WTC11 (cell line): Measurements from ENCODE around the gene SLC44A5.
"Not testable (repeated sequence)": the region's sequence is repeated elsewhere in the genome, so short reads cannot be mapped to it uniquely, and the experiment has no call there.

Experiments used
- ESRRA ChIP-seq: sonication (generic); formaldehyde crosslinking; IDR thresholded peaks from 2 replicates; pipeline ENCODE4 v1.8.1; 2022; ENCODE audit warnings: mild to moderate bottlenecking, missing genetic modification reagents, borderline replicate concordance
- ETV6 ChIP-seq: sonication (generic); formaldehyde crosslinking; IDR thresholded peaks from 2 replicates; pipeline ENCODE4 v1.8.1; 2022; ENCODE audit warnings: mild to moderate bottlenecking, missing genetic modification reagents
- JUN ChIP-seq: sonication (generic); formaldehyde crosslinking; IDR thresholded peaks from 2 replicates; pipeline ENCODE4 v1.8.0; 2023; ENCODE audit warnings: mild to moderate bottlenecking, missing genetic modification reagents
- NR3C1 ChIP-seq: sonication (generic); formaldehyde crosslinking; conservative IDR thresholded peaks from 2 replicates; pipeline ENCODE4 v1.8.1; 2023; ENCODE audit warnings: low read depth, mild to moderate bottlenecking, missing genetic modification reagents
- RELA ChIP-seq: sonication (generic); formaldehyde crosslinking; IDR thresholded peaks from 2 replicates; pipeline ENCODE4 v1.8.1; 2022; ENCODE audit warnings: missing genetic modification reagents, mild to moderate bottlenecking, borderline replicate concordance
- ZNF138 ChIP-seq: sonication (generic); formaldehyde crosslinking; conservative IDR thresholded peaks from 2 replicates; pipeline ENCODE4 v1.8.1; 2022; ENCODE audit warnings: mild to moderate bottlenecking, moderate library complexity, missing genetic modification reagents
- ZNF423 ChIP-seq: fragments of 250-450 bp; sonication (Bioruptor Pico); IDR thresholded peaks from 2 replicates; pipeline ENCODE4 v2.1.2; 2022; ENCODE audit warnings: mild to moderate bottlenecking, moderate library complexity
- TF ChIP-seq, protein P1 (sequence below): fragments of 250-450 bp; sonication (Bioruptor Pico); IDR thresholded peaks from 2 replicates; pipeline ENCODE4 v1.9.0; 2021; ENCODE audit warnings: mild to moderate bottlenecking
- TF ChIP-seq, protein P2 (sequence below): fragments of 200-600 bp; IDR thresholded peaks from 2 replicates; pipeline ENCODE4 v1.8.0; 2022; ENCODE audit warnings: antibody characterized with exemption
- TF ChIP-seq, protein P3 (sequence below): sonication (generic); formaldehyde crosslinking; IDR thresholded peaks from 2 replicates; pipeline ENCODE4 v1.8.1; 2023; ENCODE audit warnings: mild to moderate bottlenecking, missing genetic modification reagents, moderate library complexity
- TF ChIP-seq, protein P4 (sequence below): sonication (generic); formaldehyde crosslinking; IDR thresholded peaks from 2 replicates; pipeline ENCODE4 v1.8.0; 2022; ENCODE audit warnings: mild to moderate bottlenecking, missing genetic modification reagents
- TF ChIP-seq, protein P5 (sequence below): sonication (generic); formaldehyde crosslinking; IDR thresholded peaks from 2 replicates; pipeline ENCODE4 v1.8.0; 2022; ENCODE audit warnings: mild to moderate bottlenecking, missing genetic modification reagents
- TF ChIP-seq, protein P6 (sequence below): sonication (generic); formaldehyde crosslinking; IDR thresholded peaks from 2 replicates; pipeline ENCODE4 v1.8.0; 2023; ENCODE audit warnings: mild to moderate bottlenecking, missing genetic modification reagents
- TF ChIP-seq, protein P7 (sequence below): sonication (generic); formaldehyde crosslinking; IDR thresholded peaks from 2 replicates; pipeline ENCODE4 v1.8.1; 2022; ENCODE audit warnings: mild to moderate bottlenecking, moderate library complexity, missing genetic modification reagents

DNA sequence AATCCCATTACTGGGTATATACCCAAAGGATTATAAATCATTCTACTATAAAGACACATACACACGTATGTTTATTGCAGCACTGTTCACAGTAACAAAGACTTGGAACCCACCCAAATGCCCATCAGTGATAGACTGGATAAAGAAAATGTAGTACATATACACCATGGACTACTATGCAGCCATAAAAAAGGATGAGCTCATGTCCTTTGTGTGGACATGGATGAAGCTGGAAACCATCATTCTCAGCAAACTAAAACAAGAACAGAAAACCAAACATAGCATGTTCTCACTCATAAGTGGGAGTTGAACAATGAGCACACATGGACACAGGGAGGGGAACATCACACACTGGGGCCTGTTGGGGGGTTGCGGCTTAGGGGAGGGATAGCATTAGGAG, 347.3 kb downstream of the SLC44A5 start:
- not testable (repeated sequence) for TF ChIP-seq ETV6; ZNF423 (CRISPR knock-in tag); NR3C1; ESRRA; JUN (CRISPR knock-in tag); RELA (CRISPR knock-in tag); ZNF138 (CRISPR knock-in tag)
- TF ChIP-seq, protein P1, sequence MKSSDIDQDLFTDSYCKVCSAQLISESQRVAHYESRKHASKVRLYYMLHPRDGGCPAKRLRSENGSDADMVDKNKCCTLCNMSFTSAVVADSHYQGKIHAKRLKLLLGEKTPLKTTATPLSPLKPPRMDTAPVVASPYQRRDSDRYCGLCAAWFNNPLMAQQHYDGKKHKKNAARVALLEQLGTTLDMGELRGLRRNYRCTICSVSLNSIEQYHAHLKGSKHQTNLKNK (CRISPR knock-in tag): not testable (repeated sequence)
- TF ChIP-seq, protein P2, sequence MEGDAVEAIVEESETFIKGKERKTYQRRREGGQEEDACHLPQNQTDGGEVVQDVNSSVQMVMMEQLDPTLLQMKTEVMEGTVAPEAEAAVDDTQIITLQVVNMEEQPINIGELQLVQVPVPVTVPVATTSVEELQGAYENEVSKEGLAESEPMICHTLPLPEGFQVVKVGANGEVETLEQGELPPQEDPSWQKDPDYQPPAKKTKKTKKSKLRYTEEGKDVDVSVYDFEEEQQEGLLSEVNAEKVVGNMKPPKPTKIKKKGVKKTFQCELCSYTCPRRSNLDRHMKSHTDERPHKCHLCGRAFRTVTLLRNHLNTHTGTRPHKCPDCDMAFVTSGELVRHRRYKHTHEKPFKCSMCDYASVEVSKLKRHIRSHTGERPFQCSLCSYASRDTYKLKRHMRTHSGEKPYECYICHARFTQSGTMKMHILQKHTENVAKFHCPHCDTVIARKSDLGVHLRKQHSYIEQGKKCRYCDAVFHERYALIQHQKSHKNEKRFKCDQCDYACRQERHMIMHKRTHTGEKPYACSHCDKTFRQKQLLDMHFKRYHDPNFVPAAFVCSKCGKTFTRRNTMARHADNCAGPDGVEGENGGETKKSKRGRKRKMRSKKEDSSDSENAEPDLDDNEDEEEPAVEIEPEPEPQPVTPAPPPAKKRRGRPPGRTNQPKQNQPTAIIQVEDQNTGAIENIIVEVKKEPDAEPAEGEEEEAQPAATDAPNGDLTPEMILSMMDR: not testable (repeated sequence)
- TF ChIP-seq, protein P3, sequence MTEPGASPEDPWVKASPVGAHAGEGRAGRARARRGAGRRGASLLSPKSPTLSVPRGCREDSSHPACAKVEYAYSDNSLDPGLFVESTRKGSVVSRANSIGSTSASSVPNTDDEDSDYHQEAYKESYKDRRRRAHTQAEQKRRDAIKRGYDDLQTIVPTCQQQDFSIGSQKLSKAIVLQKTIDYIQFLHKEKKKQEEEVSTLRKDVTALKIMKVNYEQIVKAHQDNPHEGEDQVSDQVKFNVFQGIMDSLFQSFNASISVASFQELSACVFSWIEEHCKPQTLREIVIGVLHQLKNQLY (CRISPR knock-in tag): not testable (repeated sequence)
- TF ChIP-seq, protein P4, sequence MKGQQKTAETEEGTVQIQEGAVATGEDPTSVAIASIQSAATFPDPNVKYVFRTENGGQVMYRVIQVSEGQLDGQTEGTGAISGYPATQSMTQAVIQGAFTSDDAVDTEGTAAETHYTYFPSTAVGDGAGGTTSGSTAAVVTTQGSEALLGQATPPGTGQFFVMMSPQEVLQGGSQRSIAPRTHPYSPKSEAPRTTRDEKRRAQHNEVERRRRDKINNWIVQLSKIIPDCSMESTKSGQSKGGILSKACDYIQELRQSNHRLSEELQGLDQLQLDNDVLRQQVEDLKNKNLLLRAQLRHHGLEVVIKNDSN (CRISPR knock-in tag): not testable (repeated sequence)
- TF ChIP-seq, protein P5, sequence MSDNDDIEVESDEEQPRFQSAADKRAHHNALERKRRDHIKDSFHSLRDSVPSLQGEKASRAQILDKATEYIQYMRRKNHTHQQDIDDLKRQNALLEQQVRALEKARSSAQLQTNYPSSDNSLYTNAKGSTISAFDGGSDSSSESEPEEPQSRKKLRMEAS (CRISPR knock-in tag): not testable (repeated sequence)
- TF ChIP-seq, protein P6, sequence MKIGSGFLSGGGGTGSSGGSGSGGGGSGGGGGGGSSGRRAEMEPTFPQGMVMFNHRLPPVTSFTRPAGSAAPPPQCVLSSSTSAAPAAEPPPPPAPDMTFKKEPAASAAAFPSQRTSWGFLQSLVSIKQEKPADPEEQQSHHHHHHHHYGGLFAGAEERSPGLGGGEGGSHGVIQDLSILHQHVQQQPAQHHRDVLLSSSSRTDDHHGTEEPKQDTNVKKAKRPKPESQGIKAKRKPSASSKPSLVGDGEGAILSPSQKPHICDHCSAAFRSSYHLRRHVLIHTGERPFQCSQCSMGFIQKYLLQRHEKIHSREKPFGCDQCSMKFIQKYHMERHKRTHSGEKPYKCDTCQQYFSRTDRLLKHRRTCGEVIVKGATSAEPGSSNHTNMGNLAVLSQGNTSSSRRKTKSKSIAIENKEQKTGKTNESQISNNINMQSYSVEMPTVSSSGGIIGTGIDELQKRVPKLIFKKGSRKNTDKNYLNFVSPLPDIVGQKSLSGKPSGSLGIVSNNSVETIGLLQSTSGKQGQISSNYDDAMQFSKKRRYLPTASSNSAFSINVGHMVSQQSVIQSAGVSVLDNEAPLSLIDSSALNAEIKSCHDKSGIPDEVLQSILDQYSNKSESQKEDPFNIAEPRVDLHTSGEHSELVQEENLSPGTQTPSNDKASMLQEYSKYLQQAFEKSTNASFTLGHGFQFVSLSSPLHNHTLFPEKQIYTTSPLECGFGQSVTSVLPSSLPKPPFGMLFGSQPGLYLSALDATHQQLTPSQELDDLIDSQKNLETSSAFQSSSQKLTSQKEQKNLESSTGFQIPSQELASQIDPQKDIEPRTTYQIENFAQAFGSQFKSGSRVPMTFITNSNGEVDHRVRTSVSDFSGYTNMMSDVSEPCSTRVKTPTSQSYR (CRISPR knock-in tag): not testable (repeated sequence)
- TF ChIP-seq, protein P7, sequence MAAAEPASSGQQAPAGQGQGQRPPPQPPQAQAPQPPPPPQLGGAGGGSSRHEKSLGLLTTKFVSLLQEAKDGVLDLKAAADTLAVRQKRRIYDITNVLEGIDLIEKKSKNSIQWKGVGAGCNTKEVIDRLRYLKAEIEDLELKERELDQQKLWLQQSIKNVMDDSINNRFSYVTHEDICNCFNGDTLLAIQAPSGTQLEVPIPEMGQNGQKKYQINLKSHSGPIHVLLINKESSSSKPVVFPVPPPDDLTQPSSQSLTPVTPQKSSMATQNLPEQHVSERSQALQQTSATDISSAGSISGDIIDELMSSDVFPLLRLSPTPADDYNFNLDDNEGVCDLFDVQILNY (CRISPR knock-in tag): not testable (repeated sequence)
